T-cell (primary cell): ENCODE measurements around the gene SYVN1. TPM values are rescaled to one million over a fixed set of nuclear protein-coding genes. Genes with fewer than 3 reads are reported as not detected.

Source experiments
- ATAC-seq, 4 experiments: fragments of 200-7000 bp in 3 of 4; fragments of 150-1000 bp in 1 of 4; cut with Tn5 transposase; replicated peaks in 1 of 4; 1 replicate in 3 of 4; 2 replicates in 1 of 4; pipeline ENCODE4 v1.10.0; 2021; ENCODE audit warnings: moderate library complexity in 3 of 4, mild to moderate bottlenecking in 2 of 4, moderate number of reproducible peaks in 1 of 4
- CTCF ChIA-PET, 2 donors: fragments of 300-600 bp; sonication (Branson Sonifier 250); formaldehyde crosslinking; loops; one replicate each; lab custom pipeline; 2022; ENCODE audit warnings: antibody characterized with exemption in 2 of 2; lab: Charles Lee
- POLR2A ChIA-PET, 2 donors: fragments of 300-600 bp; sonication (Branson Sonifier 250); formaldehyde crosslinking; loops; one replicate each; lab custom pipeline; 2022; ENCODE audit warnings: antibody characterized with exemption in 2 of 2; lab: Charles Lee
- DNase-seq, 35 experiments: peaks; one replicate each; pipeline versions ENCODE4 v3.0.0 to v3.0.0-alpha.2; 2013 to 2023
- H3K27ac ChIP-seq: one replicate; pipeline ENCODE4 v1.5.1; 2013; ENCODE audit warnings: low read length
- H3K27me3 ChIP-seq, 2 experiments: replicated peaks in 1 of 2; 1 replicate in 1 of 2; 2 replicates in 1 of 2; pipeline versions ENCODE4 v1.6.1 to v1.7.0; 2013; ENCODE audit warnings: low read length in 1 of 2, mixed read lengths in 1 of 2; ENCODE audit not compliant: control insufficient read depth in 2 of 2, insufficient read depth in 2 of 2; ENCODE audit errors: extremely low read depth in 1 of 2
- H3K36me3 ChIP-seq, 2 donors: 1 replicate in 1 of 2; 2 replicates in 1 of 2; pipeline versions ENCODE4 v1.6.1 to v1.7.0; 2013; ENCODE audit warnings: low read length in 1 of 2; ENCODE audit not compliant: control insufficient read depth in 2 of 2, insufficient read depth in 1 of 2; ENCODE audit errors: extremely low read depth in 1 of 2
- H3K4me1 ChIP-seq, 2 experiments: 1 replicate in 1 of 2; 2 replicates in 1 of 2; pipeline versions ENCODE4 v1.6.1 to v1.7.0; 2013; ENCODE audit warnings: low read length in 2 of 2, mixed read lengths in 1 of 2; ENCODE audit not compliant: insufficient read depth in 2 of 2, control insufficient read depth in 1 of 2; ENCODE audit errors: extremely low read depth in 1 of 2
- H3K4me3 ChIP-seq, 2 donors: 1 replicate in 1 of 2; 2 replicates in 1 of 2; pipeline versions ENCODE4 v1.5.1 to v1.7.0; 2013; ENCODE audit warnings: mild to moderate bottlenecking in 2 of 2, low read length in 1 of 2, moderate library complexity in 1 of 2; ENCODE audit not compliant: control insufficient read depth in 1 of 2; ENCODE audit errors: extremely low read depth in 1 of 2
- H3K9me3 ChIP-seq: 2 replicates; pipeline ENCODE4 v1.7.0; 2013
- H3K27ac Mint-ChIP-seq, 2 donors: one replicate each; pipeline ENCODE4 v1.8.0; 2020 to 2021; ENCODE audit warnings: mild to moderate bottlenecking in 2 of 2, mixed read lengths in 2 of 2
- H3K27me3 Mint-ChIP-seq, 2 donors: one replicate each; pipeline ENCODE4 v1.8.0; 2021 to 2022; ENCODE audit warnings: mixed read lengths in 2 of 2
- H3K36me3 Mint-ChIP-seq: one replicate; pipeline ENCODE4 v1.8.0; 2021; ENCODE audit warnings: mixed read lengths
- H3K4me1 Mint-ChIP-seq, 3 donors: one replicate each; pipeline ENCODE4 v1.8.0; 2020 to 2022; ENCODE audit warnings: mixed read lengths in 3 of 3, mild to moderate bottlenecking in 1 of 3
- H3K4me3 Mint-ChIP-seq, 3 donors: one replicate each; pipeline ENCODE4 v1.8.0; 2020 to 2022; ENCODE audit warnings: mild to moderate bottlenecking in 3 of 3, mixed read lengths in 3 of 3, moderate library complexity in 3 of 3
- H3K9me3 Mint-ChIP-seq, 3 donors: one replicate each; pipeline ENCODE4 v1.8.0; 2020 to 2022; ENCODE audit warnings: mixed read lengths in 3 of 3
- WGBS: methylation state at CpG from one replicate; pipeline ENCODE4 v1.1.5; 2013; ENCODE audit warnings: missing lambda C conversion rate; ENCODE audit not compliant: insufficient coverage; 5-methylcytosine and 5-hydroxymethylcytosine counted together
- total RNA-seq, 35 experiments: library from RNA in 6 of 35; stranded (reverse) in 6 of 35; fragments of 120-200 nt in 1 of 35; gene quantifications; one replicate each; pipeline versions ENCODE4 v1.2.1 to v1.2.4 and lab custom pipeline; 2013 to 2026

SYVN1 gene
- total RNA-seq, 5 donors from 2014 or later (not counting 1 experiment from before 2014, with no cell fraction given): 63.8 to 77.7 (median 68.8) TPM

GRCh38 chr11:65148657-65149056, 14.3 kb upstream of the SYVN1 start:
- H3K9me3 ChIP-seq: no peaks in the 10 kb centered on the region
- no peak overlapping the region for H3K4me3 Mint-ChIP-seq
- DNase-seq: no peak
- no peaks in the 10 kb centered on the region for H3K9me3 Mint-ChIP-seq
- no peak overlapping the region for H3K27ac ChIP-seq
- H3K27me3 Mint-ChIP-seq: peaks cover 3 to 6% of the 10 kb centered on the region in 2 donors
- ChIA-PET POLR2A (no interaction called here), CTCF (interaction anchor here in 1 of 2 donors (0.6 kb wide), 1 partner anchor 267 kb away, joined by 3 read pairs; no protein-coding TSS in a partner anchor)
- no peaks in the 10 kb centered on the region for H3K36me3 ChIP-seq
- H3K4me3 ChIP-seq: no peak overlapping the region
- H3K27ac Mint-ChIP-seq: no peak overlapping the region
- peaks cover 0 to 7% of the 10 kb centered on the region in 2 experiments for H3K27me3 ChIP-seq
- no CpG with 5 or more reads among the region's 5 CpGs for WGBS
- H3K4me1 ChIP-seq: no peaks in the 10 kb centered on the region
- no peaks in the 10 kb centered on the region for H3K36me3 Mint-ChIP-seq
- no peak for ATAC-seq
- H3K4me1 Mint-ChIP-seq: peaks cover 0 to 6% (median 0%) of the 10 kb centered on the region in 3 donors

DNA sequence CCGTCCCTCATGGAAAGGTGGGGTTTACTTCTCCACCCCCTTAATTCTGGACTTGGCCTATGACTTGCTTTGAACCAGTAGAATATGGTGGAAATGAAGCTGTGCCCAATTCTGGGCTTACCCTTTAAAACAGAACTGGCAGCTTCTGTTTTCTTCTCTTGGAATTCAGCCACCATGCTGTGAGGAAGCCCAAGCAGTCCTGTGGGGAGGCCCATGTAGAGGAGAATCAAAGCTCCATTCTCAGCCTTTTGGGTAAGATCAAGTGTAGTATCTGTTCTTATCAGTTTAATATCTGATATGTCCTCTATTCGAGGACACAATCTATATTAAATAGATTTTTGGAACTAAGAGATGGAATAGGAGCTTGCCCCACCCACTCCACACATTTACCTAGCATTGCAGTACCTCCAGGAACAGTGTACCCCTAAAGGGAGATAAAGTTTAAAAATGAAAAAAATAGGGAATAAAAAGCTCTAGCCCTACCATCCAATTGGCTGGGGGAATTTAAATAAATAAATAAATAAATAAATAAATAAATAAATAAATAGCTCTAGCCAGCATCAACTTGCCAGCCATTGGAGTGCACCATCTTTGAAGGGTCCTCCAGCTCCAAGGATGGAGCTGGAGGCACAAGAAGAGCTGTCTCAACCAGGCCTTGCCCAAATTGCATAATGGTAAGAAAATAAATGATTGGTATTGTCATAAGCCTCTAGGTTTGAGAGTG, 13.2 kb upstream of the SYVN1 start:
- Histone ChIP-seq H3K4me1 (no peaks in the 10 kb centered on the region), H3K36me3 (no peaks in the 10 kb centered on the region), H3K4me3 (no peak overlapping the region), H3K27me3 (peaks cover 0 to 10% of the 10 kb centered on the region in 2 experiments), H3K9me3 (no peaks in the 10 kb centered on the region), H3K27ac (no peak overlapping the region)
- Mint-ChIP-seq H3K27ac (no peak overlapping the region), H3K4me1 (peaks cover 0 to 6% (median 0%) of the 10 kb centered on the region in 3 donors), H3K9me3 (no peaks in the 10 kb centered on the region), H3K27me3 (peaks cover 0 to 7% of the 10 kb centered on the region in 2 donors), H3K4me3 (no peak overlapping the region), H3K36me3 (no peaks in the 10 kb centered on the region)
- CTCF ChIA-PET: interaction anchor here (0.6 kb wide), 2 partner anchors 25 to 1933 kb away, joined by 3 read pairs; no protein-coding TSS in a partner anchor
- WGBS: no CpG with 5 or more reads among the region's 2 CpGs
- POLR2A ChIA-PET: no interaction called here
- ATAC-seq (no peak), DNase-seq (no peak)

DNA sequence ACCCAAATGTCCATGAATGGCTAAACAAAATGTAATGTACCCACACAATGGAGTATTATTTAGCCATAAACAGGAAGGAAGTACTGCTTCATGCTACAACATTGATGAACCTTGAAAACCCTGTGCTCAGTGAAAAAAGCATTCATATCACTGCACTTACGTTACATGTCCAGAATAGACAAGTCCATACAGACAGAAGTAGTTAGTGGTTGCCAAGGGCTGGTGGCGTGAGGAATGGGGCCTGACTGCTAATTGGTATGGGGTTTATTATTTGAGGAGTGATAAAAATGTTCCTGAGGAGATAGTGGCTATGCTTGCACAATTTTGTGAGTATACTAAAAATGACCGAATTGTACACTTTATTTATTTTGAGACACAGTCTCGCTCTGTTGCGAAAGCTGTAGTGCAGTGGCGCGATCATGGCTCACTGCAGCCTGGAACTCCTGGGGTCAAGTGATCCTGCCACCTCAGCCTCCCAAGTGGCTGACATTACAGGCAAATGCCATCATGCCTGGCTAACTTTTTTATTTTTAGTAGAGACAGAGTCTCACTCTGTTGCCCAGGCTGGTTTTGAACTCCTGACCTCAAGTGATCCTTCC, 7.7 kb upstream of the SYVN1 start:
- no peaks in the 10 kb centered on the region for H3K36me3 Mint-ChIP-seq
- no peak overlapping the region for H3K27ac ChIP-seq
- H3K27me3 ChIP-seq: peaks cover 2 to 11% of the 10 kb centered on the region in 2 experiments
- no peak overlapping the region for H3K4me3 Mint-ChIP-seq
- no peaks in the 10 kb centered on the region for H3K36me3 ChIP-seq
- H3K4me1 Mint-ChIP-seq: peaks cover 4 to 6% (median 5%) of the 10 kb centered on the region in 3 donors
- DNase-seq: no peak
- no peaks in the 10 kb centered on the region for H3K4me1 ChIP-seq
- H3K4me3 ChIP-seq: no peak overlapping the region
- peaks cover 0 to 7% of the 10 kb centered on the region in 2 donors for H3K27me3 Mint-ChIP-seq
- ATAC-seq: no peak
- ChIA-PET CTCF (no interaction called here), POLR2A (no interaction called here)
- no peaks in the 10 kb centered on the region for H3K9me3 ChIP-seq
- 85% methylated on average over 5 of the region's 7 CpGs for WGBS
- H3K9me3 Mint-ChIP-seq: no peaks in the 10 kb centered on the region
- no peak overlapping the region for H3K27ac Mint-ChIP-seq

GRCh38 chr11:65136515-65137096, 2.3 kb upstream of the SYVN1 start:
- ATAC-seq: no peak
- POLR2A ChIA-PET: no interaction called here

GRCh38 chr11:65135633-65136145, 1.4 kb upstream of the SYVN1 start:
- Histone ChIP-seq H3K27ac (peak overlapping the region; percentile 96), H3K4me3 (peak overlapping the region; percentile 80 to 94), H3K27me3 (peaks cover 0 to 1% of the 10 kb centered on the region in 2 experiments), H3K36me3 (peaks cover 12 to 21% of the 10 kb centered on the region in 2 donors), H3K9me3 (no peaks in the 10 kb centered on the region), H3K4me1 (peaks cover 24 to 40% of the 10 kb centered on the region in 2 experiments)
- Mint-ChIP-seq H3K4me1 (peaks cover 40 to 53% (median 41%) of the 10 kb centered on the region in 3 donors), H3K36me3 (peaks cover 9% of the 10 kb centered on the region), H3K9me3 (no peaks in the 10 kb centered on the region), H3K27ac (peak overlapping the region; percentile 97 to 100), H3K4me3 (peak overlapping the region; percentile 98 to 99 (median 99)), H3K27me3 (no peaks in the 10 kb centered on the region)
- ChIA-PET POLR2A (interaction anchor here (0.6 to 2.4 kb wide), 4 partner anchors 14 to 357 kb away, joined by 4 to 12 read pairs (median 4); partner anchors contain the start of genes FAU (in 1 of the 2), MRPL49 (in 1 of the 2) and ZNHIT2 (in 1 of the 2)), CTCF (interaction anchor here in 1 of 2 donors (1.3 to 2.0 kb wide), 2 partner anchors 14 to 25 kb away, joined by 9 to 11 read pairs; partner anchors contain the start of genes FAU and MRPL49)
- 73% methylated on average over 9 of the region's 11 CpGs for WGBS
- ATAC-seq: no peak
- no peak for DNase-seq

More at GRCh38 chr11:65136515-65137096, 2.3 kb upstream of the SYVN1 start:
- Histone ChIP-seq H3K36me3 (peaks cover 6 to 12% of the 10 kb centered on the region in 2 donors), H3K4me1 (peaks cover 24 to 40% of the 10 kb centered on the region in 2 experiments), H3K4me3 (no peak overlapping the region), H3K27me3 (peaks cover 0 to 2% of the 10 kb centered on the region in 2 experiments), H3K27ac (no peak overlapping the region), H3K9me3 (no peaks in the 10 kb centered on the region)
- 87% methylated on average over 15 of the region's 15 CpGs for WGBS
- CTCF ChIA-PET: interaction anchor here in 1 of 2 donors (0.7 to 2.0 kb wide), 3 partner anchors 26 to 1302 kb away, joined by 3 to 9 read pairs (median 3); partner anchors contain the start of gene MRPL11
- peak in 1 of 35 experiments; percentile 8 for DNase-seq
- peak overlapping the region; percentile 64 to 98 (median 77) for H3K4me3 Mint-ChIP-seq
- H3K9me3 Mint-ChIP-seq: no peaks in the 10 kb centered on the region
- no peaks in the 10 kb centered on the region for H3K27me3 Mint-ChIP-seq
- H3K4me1 Mint-ChIP-seq: peaks cover 40 to 47% (median 41%) of the 10 kb centered on the region in 3 donors
- peaks cover 4% of the 10 kb centered on the region for H3K36me3 Mint-ChIP-seq
- peak overlapping the region; percentile 96 for H3K27ac Mint-ChIP-seq
